Activated naive CD8-positive, alpha-beta T cell treated with anti-CD3 and anti-CD28 coated beads, Interleukin-2, amount 10 ng/mL, durations not matched to agents 7 days and 5 days (primary cell): ENCODE results near the gene SNX2. TPM values are rescaled to one million over a fixed set of nuclear protein-coding genes. Genes with fewer than 3 reads are reported as not detected.
"Not testable (repeated sequence)": the region's sequence is repeated elsewhere in the genome, so short reads cannot be mapped to it uniquely, and the experiment has no call there.

Experiments
- ATAC-seq: fragments of 150-1000 bp; cut with Tn5 transposase; one replicate; pipeline ENCODE4 v1.10.0; 2021; ENCODE audit warnings: low read depth, moderate library complexity
- POLR2A ChIA-PET: fragments of 350-600 bp; sonication (Branson Sonifier 250); formaldehyde crosslinking; loops from one replicate; lab custom pipeline; 2021; ENCODE audit warnings: antibody characterized with exemption; lab: Charles Lee
- DNase-seq: peaks from one replicate; pipeline ENCODE4 v3.0.0; 2021
- H3K27ac Mint-ChIP-seq: one replicate; pipeline ENCODE4 v1.8.0; 2022; ENCODE audit warnings: mild to moderate bottlenecking, mixed read lengths
- H3K27me3 Mint-ChIP-seq: one replicate; pipeline ENCODE4 v1.8.0; 2022; ENCODE audit warnings: mild to moderate bottlenecking, moderate library complexity, mixed read lengths
- H3K36me3 Mint-ChIP-seq: one replicate; pipeline ENCODE4 v1.8.0; 2021; ENCODE audit warnings: mild to moderate bottlenecking, mixed read lengths
- H3K4me1 Mint-ChIP-seq: one replicate; pipeline ENCODE4 v1.8.0; 2021; ENCODE audit warnings: mixed read lengths
- H3K4me3 Mint-ChIP-seq: one replicate; pipeline ENCODE4 v1.8.0; 2022; ENCODE audit warnings: mild to moderate bottlenecking, moderate library complexity, mixed read lengths
- H3K9me3 Mint-ChIP-seq: one replicate; pipeline ENCODE4 v1.8.0; 2021; ENCODE audit warnings: mixed read lengths
- total RNA-seq, 2 experiments: library from RNA; stranded (reverse); gene quantifications; one replicate each; pipeline ENCODE4 v1.2.3, GENCODE V29; 2021

SNX2 gene
- total RNA-seq, 2 experiments from 2014 or later: 42.9 to 43.0 TPM

DNA sequence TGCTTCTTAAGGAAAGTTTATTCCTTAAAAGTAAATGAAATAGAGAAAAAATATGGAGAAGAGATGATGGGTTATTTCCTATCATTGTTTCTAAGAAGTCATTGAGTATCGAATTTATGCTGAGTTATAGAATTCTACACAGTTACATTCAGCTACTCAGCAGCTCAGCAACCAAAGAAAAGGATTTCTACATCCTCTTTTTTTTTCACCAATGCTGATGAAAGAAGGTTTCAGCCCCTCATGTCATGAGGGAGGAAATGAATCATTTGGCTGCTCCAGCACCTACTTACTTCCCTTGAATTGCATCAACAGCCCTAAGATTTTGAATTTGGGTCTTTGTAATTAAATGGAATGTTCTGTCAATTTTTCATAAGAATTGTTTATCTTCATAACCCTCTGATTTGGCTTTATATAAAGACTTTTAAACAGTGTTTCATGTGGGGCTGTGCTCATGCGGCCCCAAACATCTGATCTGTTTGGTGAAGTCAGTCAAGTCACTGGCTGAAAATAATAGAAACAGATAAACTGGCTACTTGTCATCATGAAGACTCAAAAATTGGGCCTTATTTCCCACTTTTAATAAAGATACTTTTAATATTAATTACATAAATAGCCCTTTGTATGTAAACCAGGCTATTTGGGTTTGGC lies 18.5 kb upstream of the SNX2 start:
- POLR2A ChIA-PET: no interaction called here
- Mint-ChIP-seq H3K4me1 (peaks cover 7% of the 10 kb centered on the region), H3K4me3 (no peak overlapping the region), H3K36me3 (no peaks in the 10 kb centered on the region), H3K27me3 (peaks cover 2% of the 10 kb centered on the region), H3K9me3 (no peaks in the 10 kb centered on the region), H3K27ac (no peak overlapping the region)
- no peak for DNase-seq
- ATAC-seq: peak; percentile 68

DNA sequence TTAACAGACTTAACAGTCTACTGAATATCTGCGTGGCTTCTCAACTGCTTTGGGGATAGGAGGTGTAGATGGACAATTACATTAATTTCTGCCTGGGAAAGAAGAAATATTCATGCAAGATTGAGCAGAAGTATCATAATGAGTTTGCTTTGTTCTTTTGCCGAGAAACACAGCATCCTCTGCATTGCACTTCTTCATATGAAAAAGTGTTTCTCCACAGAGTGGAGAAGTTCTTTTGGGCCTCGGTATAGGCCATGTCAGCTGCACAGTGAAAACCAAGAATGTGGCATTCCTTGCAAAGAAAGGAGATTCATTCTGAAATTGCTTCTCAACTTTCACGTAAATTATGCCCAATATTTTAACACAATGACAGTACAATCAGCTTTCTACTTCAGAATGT lies 17.6 kb upstream of the SNX2 start:
- H3K9me3 Mint-ChIP-seq: no peaks in the 10 kb centered on the region
- POLR2A ChIA-PET: no interaction called here
- no peaks in the 10 kb centered on the region for H3K27me3 Mint-ChIP-seq
- H3K4me3 Mint-ChIP-seq: no peak overlapping the region
- no peaks in the 10 kb centered on the region for H3K36me3 Mint-ChIP-seq
- H3K27ac Mint-ChIP-seq: no peak overlapping the region
- peaks cover 7% of the 10 kb centered on the region for H3K4me1 Mint-ChIP-seq
- no peak for DNase-seq
- no peak for ATAC-seq

GRCh38 chr5:122759241-122760070 lies 15.4 kb upstream of the SNX2 start:
- DNase-seq (no peak), ATAC-seq (no peak)
- no peaks in the 10 kb centered on the region for H3K27me3 Mint-ChIP-seq
- no peaks in the 10 kb centered on the region for H3K9me3 Mint-ChIP-seq
- no peak overlapping the region for H3K27ac Mint-ChIP-seq
- H3K4me1 Mint-ChIP-seq: peaks cover 7% of the 10 kb centered on the region
- H3K36me3 Mint-ChIP-seq: no peaks in the 10 kb centered on the region
- no peak overlapping the region for H3K4me3 Mint-ChIP-seq
- POLR2A ChIA-PET: no interaction called here

DNA sequence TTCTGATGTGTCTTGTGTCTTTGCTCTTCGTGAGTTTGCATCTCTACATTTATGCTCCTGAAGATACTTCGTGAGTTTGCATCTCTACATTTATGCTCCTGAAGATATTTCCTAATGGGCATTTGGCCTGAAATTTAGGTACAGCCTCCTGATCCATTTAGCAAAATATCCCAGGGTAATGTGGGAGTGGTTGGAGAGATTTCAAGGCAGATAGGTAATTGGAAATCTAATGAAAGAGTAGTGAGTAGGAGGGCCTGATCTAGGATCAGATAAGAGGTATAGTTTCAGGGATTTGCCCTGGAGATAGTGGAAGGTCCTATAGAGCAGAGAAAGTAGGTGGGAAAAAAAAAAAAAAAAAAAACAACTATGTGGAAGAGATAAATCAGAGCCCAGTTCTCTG lies 14.6 kb upstream of the SNX2 start:
- ATAC-seq: no peak

DNA sequence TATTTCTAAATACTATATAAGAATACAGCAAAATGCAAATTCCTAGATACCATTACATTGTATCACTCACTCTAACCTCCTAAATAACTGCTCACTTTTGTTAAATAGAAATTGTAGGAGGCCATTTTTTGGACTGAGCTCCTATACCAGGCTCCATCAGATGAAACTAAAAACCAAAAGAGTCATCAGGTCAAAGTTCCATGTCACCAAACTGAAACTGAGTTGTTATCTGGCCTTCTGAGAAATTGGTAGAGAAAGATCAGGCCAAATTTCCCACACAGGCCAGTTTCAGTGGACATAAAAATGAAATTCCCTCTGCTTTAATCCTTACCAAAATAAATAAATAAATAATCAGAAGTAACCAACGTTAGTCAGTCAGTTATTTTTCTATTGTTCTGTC lies 13.8 kb upstream of the SNX2 start:
- no peak for DNase-seq
- Mint-ChIP-seq H3K27ac (no peak overlapping the region), H3K4me3 (no peak overlapping the region), H3K9me3 (no peaks in the 10 kb centered on the region), H3K4me1 (peaks cover 2% of the 10 kb centered on the region), H3K36me3 (no peaks in the 10 kb centered on the region), H3K27me3 (no peaks in the 10 kb centered on the region)
- no peak for ATAC-seq
- POLR2A ChIA-PET: no interaction called here

More for the DNA sequence above, 14.6 kb upstream of the SNX2 start:
- Mint-ChIP-seq H3K27ac (no peak overlapping the region), H3K27me3 (no peaks in the 10 kb centered on the region), H3K36me3 (no peaks in the 10 kb centered on the region), H3K4me1 (peaks cover 7% of the 10 kb centered on the region), H3K9me3 (no peaks in the 10 kb centered on the region), H3K4me3 (no peak overlapping the region)
- DNase-seq: no peak
- POLR2A ChIA-PET: no interaction called here

DNA sequence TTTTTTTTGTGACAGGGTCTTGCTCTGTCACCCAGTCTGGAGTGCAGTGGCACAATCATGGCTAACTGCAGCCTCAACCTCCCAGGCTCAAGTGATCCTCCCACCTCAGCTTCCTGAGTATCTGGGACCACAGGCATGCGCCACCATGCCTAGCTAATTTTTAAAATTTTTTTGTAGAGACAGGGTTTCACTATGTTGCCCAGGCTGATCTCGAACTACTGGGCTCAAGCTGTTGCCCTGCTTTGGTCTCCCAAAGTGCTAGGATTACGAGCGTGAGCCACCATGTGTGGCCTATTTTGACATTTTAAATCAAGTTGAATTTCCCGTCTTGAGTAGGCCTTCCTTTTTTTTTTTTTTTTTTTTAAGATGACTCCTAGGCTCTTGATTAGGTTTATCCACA lies 13.0 kb upstream of the SNX2 start:
- H3K27me3 Mint-ChIP-seq, H3K4me3 Mint-ChIP-seq, H3K36me3 Mint-ChIP-seq, H3K4me1 Mint-ChIP-seq, H3K9me3 Mint-ChIP-seq, POLR2A ChIA-PET, DNase-seq, ATAC-seq, H3K27ac Mint-ChIP-seq: not testable (repeated sequence)

GRCh38 chr5:122766130-122766529 lies 8.8 kb upstream of the SNX2 start:
- POLR2A ChIA-PET: no interaction called here
- H3K27me3 Mint-ChIP-seq: peaks cover 8% of the 10 kb centered on the region
- no peaks in the 10 kb centered on the region for H3K9me3 Mint-ChIP-seq
- H3K4me3 Mint-ChIP-seq: no peak overlapping the region
- DNase-seq: no peak
- no peak overlapping the region for H3K27ac Mint-ChIP-seq
- H3K36me3 Mint-ChIP-seq: no peaks in the 10 kb centered on the region
- no peak for ATAC-seq
- H3K4me1 Mint-ChIP-seq: peaks cover 1% of the 10 kb centered on the region

DNA sequence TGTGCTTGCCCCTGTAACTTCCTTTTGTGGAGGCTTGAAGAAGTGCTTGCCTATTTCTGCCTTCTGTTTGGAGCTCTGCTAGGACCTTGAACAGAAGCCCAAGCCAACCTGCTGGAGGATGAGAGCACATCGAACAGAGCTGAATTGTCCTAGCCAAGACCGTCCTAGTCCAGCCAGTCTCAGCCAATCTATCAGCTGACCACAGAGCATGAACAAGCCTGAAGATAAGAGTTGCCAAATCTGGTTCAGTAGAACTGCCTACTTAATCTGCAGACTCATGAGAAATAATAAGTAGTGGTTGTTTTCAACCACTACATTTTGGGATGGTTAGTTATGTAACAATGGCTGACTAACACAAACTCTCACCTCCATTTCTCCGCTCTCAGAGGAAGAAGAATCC lies 4.4 kb upstream of the SNX2 start:
- POLR2A ChIA-PET: no interaction called here
- Mint-ChIP-seq H3K4me3 (no peak overlapping the region), H3K36me3 (no peaks in the 10 kb centered on the region), H3K4me1 (peaks cover 4% of the 10 kb centered on the region), H3K27me3 (peaks cover 14% of the 10 kb centered on the region), H3K27ac (no peak overlapping the region), H3K9me3 (no peaks in the 10 kb centered on the region)
- DNase-seq: no peak
- no peak for ATAC-seq

DNA sequence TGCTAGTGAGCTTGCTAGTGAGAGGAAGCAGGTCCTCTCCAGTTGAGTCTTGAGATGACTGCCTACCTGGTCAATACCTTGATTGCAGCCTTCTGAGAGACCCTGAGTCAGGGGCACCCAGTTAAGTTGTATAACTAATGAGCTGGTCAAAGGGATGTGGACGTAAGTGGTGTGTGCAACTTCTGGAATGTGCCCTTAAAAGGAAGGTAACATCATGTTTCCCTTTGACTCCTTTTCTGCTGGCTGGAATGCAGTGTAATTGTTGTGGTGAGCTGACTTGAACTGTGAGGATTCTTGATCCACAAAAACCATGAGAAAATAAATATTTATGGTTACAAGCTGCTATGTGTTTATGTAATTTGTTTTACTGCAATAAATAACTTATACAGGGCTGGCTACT lies 2.4 kb upstream of the SNX2 start:
- Mint-ChIP-seq H3K27me3 (peaks cover 14% of the 10 kb centered on the region), H3K4me1 (peaks cover 10% of the 10 kb centered on the region), H3K9me3 (no peaks in the 10 kb centered on the region), H3K36me3 (no peaks in the 10 kb centered on the region), H3K27ac (no peak overlapping the region), H3K4me3 (no peak overlapping the region)
- POLR2A ChIA-PET: no interaction called here
- DNase-seq (no peak), ATAC-seq (no peak)

- Mint-ChIP-seq H3K27me3 (peaks cover 14% of the 10 kb centered on the region), H3K36me3 (no peaks in the 10 kb centered on the region), H3K4me1 (peaks cover 15% of the 10 kb centered on the region), H3K4me3 (peak overlapping the region; percentile 28), H3K9me3 (no peaks in the 10 kb centered on the region), H3K27ac (no peak overlapping the region)
- POLR2A ChIA-PET: no interaction called here
- no peak for ATAC-seq
- no peak for DNase-seq
Measured at GRCh38 chr5:122773619-122774018, 1.3 kb upstream of the SNX2 start.

- ATAC-seq (peak; percentile 19), DNase-seq (no peak)
- Mint-ChIP-seq H3K4me1 (peaks cover 16% of the 10 kb centered on the region), H3K9me3 (no peaks in the 10 kb centered on the region), H3K27ac (peak overlapping the region; percentile 86), H3K36me3 (no peaks in the 10 kb centered on the region), H3K27me3 (peaks cover 12% of the 10 kb centered on the region), H3K4me3 (peak overlapping the region; percentile 93)
- POLR2A ChIA-PET: interaction anchor here (1.8 kb wide), 1 partner anchor 71 kb away, joined by 16 read pairs; the partner anchor contains the start of gene SNX24
Measured at GRCh38 chr5:122774519-122774860, 390 bp upstream of the SNX2 start.

DNA sequence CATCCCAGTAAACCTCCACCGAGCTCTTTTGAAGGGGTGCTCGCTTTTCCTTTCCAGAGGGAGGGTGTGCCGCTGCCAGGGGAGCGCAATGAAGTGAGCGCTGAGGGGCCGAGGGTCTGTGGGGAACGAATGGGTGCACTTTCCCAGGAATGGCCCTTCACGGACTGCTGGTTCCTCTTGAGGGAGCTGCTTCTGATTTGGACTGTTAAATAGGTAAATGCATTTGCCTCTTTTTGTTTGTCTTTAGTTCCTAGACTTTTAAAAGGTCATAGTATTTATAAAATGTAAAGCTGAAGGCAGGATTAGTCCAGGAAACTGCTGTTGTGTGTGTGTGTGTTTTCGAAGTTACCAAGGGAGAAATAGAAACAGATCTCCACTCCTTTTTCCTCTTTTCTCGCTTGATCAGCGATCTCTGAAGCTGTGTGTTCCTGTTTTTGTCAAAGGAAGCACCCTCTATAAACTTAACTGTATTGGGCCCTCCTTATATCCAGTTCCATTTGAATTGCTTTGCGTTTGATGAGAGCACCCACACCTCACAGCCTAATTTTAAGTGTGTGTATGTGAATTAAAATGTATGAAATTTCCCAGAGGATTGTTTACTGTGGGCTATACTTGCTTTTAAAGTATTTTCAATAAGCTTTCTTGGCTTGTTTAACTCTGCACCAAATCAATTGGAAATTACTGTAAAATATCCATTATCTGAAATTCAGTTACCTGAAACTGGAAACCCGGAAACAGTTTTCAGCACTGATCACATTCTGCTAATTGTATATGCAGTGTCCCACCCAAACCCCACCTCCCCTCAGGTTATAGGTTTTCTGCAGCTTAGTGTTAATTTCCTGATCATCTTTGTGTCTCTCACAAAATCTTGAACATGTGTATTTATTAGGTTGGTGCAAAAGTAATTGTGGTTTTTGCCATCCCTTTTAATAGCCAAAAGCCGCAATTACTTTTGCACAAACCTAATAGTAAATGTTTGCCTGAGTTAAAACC lies 966 bp downstream of the SNX2 start:
- H3K27ac Mint-ChIP-seq: peak overlapping the region; percentile 91
- POLR2A ChIA-PET: interaction anchor here (1.6 to 1.8 kb wide), 2 partner anchors 69 to 647 kb away, joined by 6 to 16 read pairs; partner anchors contain the start of genes CEP120 and SNX24
- H3K27me3 Mint-ChIP-seq: peaks cover 7% of the 10 kb centered on the region
- H3K4me3 Mint-ChIP-seq: peak overlapping the region; percentile 93
- no peaks in the 10 kb centered on the region for H3K9me3 Mint-ChIP-seq
- H3K36me3 Mint-ChIP-seq: no peaks in the 10 kb centered on the region
- ATAC-seq (no peak), DNase-seq (no peak)
- peaks cover 15% of the 10 kb centered on the region for H3K4me1 Mint-ChIP-seq

GRCh38 chr5:122778157-122778556 lies 3.3 kb downstream of the SNX2 start:
- H3K27me3 Mint-ChIP-seq: no peaks in the 10 kb centered on the region
- H3K36me3 Mint-ChIP-seq: no peaks in the 10 kb centered on the region
- DNase-seq (no peak), ATAC-seq (no peak)
- peaks cover 15% of the 10 kb centered on the region for H3K4me1 Mint-ChIP-seq
- no peak overlapping the region for H3K4me3 Mint-ChIP-seq
- H3K9me3 Mint-ChIP-seq: no peaks in the 10 kb centered on the region
- POLR2A ChIA-PET: no interaction called here
- no peak overlapping the region for H3K27ac Mint-ChIP-seq
